ENCODE data around the gene BRD3.

GRCh38 chr9:133992780-133993634 lies 74.8 kb downstream of the BRD3 start:
- TF ChIP-seq CTCF (conservative IDR thresholded peaks at IDR 0.05; ENCODE audit: low read depth, low read length), result peak; percentile 61
- no peak for TF ChIP-seq EZH2 (IDR thresholded peaks at IDR 0.05; ENCODE audit: borderline replicate concordance, low read depth, low read length, poor library complexity, severe bottlenecking)

Data from A673 (cell line).